ENCODE measurements around the gene MAP2K5.

GRCh38 chr15:67762610-67763368, 220.3 kb downstream of the MAP2K5 start:
- no peak for TF ChIP-seq CTCF (IDR thresholded peaks at IDR 0.05)
- no peak for TF ChIP-seq CREB1 (CRISPR knock-in tag; IDR thresholded peaks at IDR 0.05)
- TF ChIP-seq MXD4 (CRISPR knock-in tag; IDR thresholded peaks at IDR 0.05; ENCODE audit: borderline replicate concordance): no peak
- no peak for TF ChIP-seq GABPB1 (CRISPR knock-in tag; IDR thresholded peaks at IDR 0.05)
- no peak for TF ChIP-seq AFF4 (CRISPR knock-in tag; IDR thresholded peaks at IDR 0.05; ENCODE audit: borderline replicate concordance)
- no peak for TF ChIP-seq HMGXB4 (CRISPR knock-in tag; IDR thresholded peaks at IDR 0.05)
- no peak for TF ChIP-seq ARID4B (CRISPR knock-in tag; IDR thresholded peaks at IDR 0.05; ENCODE audit: borderline replicate concordance)

All from WTC11 (cell line).